IMR-90 (cell line): Measurements from ENCODE around the gene STARD10. TPM values are rescaled to one million over a fixed set of nuclear protein-coding genes. Genes with fewer than 3 reads are reported as not detected.

Source experiments
- ATAC-seq: fragments of 200-7000 bp; cut with Tn5 transposase; 2 replicates; pipeline ENCODE4 v1.9.1; 2020; ENCODE audit warnings: low read depth, mild to moderate bottlenecking, moderate library complexity
- BruUV-seq: library from RNA; stranded (reverse); fragments of 400-500 nt; replicated peaks from 2 replicates; lab custom pipeline; 2021; lab: Mats Ljungman, UMichigan
- CTCF ChIA-PET: fragments of 300-600 bp; formaldehyde crosslinking; extraction: SDS; loops from one replicate; lab custom pipeline; 2021; ENCODE audit warnings: antibody characterized with exemption; lab: Yijun Ruan, JAX
- POLR2A ChIA-PET: fragments of 300-600 bp; sonication (Branson Sonifier 250); formaldehyde crosslinking; loops from one replicate; lab custom pipeline; 2022; ENCODE audit warnings: antibody characterized with exemption; ENCODE audit not compliant: unreplicated experiment; lab: Charles Lee
- DNase-seq: peaks from one replicate; pipeline ENCODE4 v3.0.0; 2013
- H2AFZ ChIP-seq: replicated peaks from 2 replicates; pipeline ENCODE3; 2013; ENCODE audit warnings: low read length, mild to moderate bottlenecking; ENCODE audit not compliant: poor library complexity
- H2AK5ac ChIP-seq: 2 replicates; pipeline ENCODE4 v1.6.1; 2013; ENCODE audit warnings: low read depth, low read length, inconsistent platforms
- H2AK9ac ChIP-seq: replicated peaks from 2 replicates; pipeline ENCODE3; 2013; ENCODE audit warnings: mild to moderate bottlenecking, low read depth, low read length, moderate library complexity; ENCODE audit not compliant: poor library complexity
- H2BK120ac ChIP-seq: 2 replicates; pipeline ENCODE4 v1.6.1; 2013; ENCODE audit warnings: low read depth, low read length, inconsistent platforms
- H2BK15ac ChIP-seq: 3 replicates; pipeline ENCODE4 v1.6.1; 2013; ENCODE audit warnings: low read depth, low read length, inconsistent platforms
- H2BK20ac ChIP-seq: 2 replicates; pipeline ENCODE4 v1.6.1; 2013; ENCODE audit warnings: low read depth, mild to moderate bottlenecking, inconsistent platforms, low read length, moderate library complexity
- H2BK5ac ChIP-seq: 2 replicates; pipeline ENCODE4 v1.6.1; 2013; ENCODE audit warnings: mild to moderate bottlenecking, low read depth, low read length, inconsistent platforms; ENCODE audit not compliant: poor library complexity, severe bottlenecking
- H3K14ac ChIP-seq: replicated peaks from 2 replicates; pipeline ENCODE4 v1.6.1; 2013; ENCODE audit warnings: low read depth, low read length, inconsistent platforms
- H3K18ac ChIP-seq: 2 replicates; pipeline ENCODE4 v1.6.1; 2013; ENCODE audit warnings: low read depth, low read length, control low read depth
- H3K23ac ChIP-seq: 2 replicates; pipeline ENCODE4 v1.6.1; 2013; ENCODE audit warnings: low read depth, low read length, inconsistent platforms
- H3K27ac ChIP-seq: 2 replicates; pipeline ENCODE4 v1.5.1; 2013; ENCODE audit warnings: mild to moderate bottlenecking, control low read depth, low read length; ENCODE audit not compliant: insufficient read depth
- H3K27me3 ChIP-seq: 2 replicates; pipeline ENCODE4 v1.6.1; 2013; ENCODE audit warnings: low read length; ENCODE audit not compliant: control insufficient read depth, insufficient read depth
- H3K36me3 ChIP-seq: 2 replicates; pipeline ENCODE4 v1.6.1; 2013; ENCODE audit warnings: low read length, mixed read lengths; ENCODE audit not compliant: control insufficient read depth, insufficient read depth
- H3K4ac ChIP-seq: 2 replicates; pipeline ENCODE4 v1.6.1; 2013; ENCODE audit warnings: low read depth, low read length, inconsistent platforms
- H3K4me1 ChIP-seq: 2 replicates; pipeline ENCODE4 v1.6.1; 2013; ENCODE audit warnings: low read length, mixed read lengths; ENCODE audit not compliant: control insufficient read depth, insufficient read depth
- H3K4me2 ChIP-seq: 2 replicates; pipeline ENCODE4 v1.6.1; 2013; ENCODE audit warnings: low read depth, mild to moderate bottlenecking, control low read depth, low read length, moderate library complexity
- H3K4me3 ChIP-seq: 2 replicates; pipeline ENCODE4 v1.5.1; 2013; ENCODE audit warnings: low read depth, mild to moderate bottlenecking, control low read depth, low read length, moderate library complexity; ENCODE audit not compliant: insufficient read depth
- H3K56ac ChIP-seq: 2 replicates; pipeline ENCODE4 v1.6.1; 2013; ENCODE audit warnings: low read length, inconsistent platforms; ENCODE audit not compliant: insufficient read depth; ENCODE audit errors: extremely low read depth
- H3K79me1 ChIP-seq, 2 experiments: 2 replicates each; pipeline ENCODE4 v1.6.1; 2013; ENCODE audit warnings: low read length in 2 of 2, inconsistent platforms in 1 of 2, low read depth in 1 of 2
- H3K9ac ChIP-seq: 2 replicates; pipeline ENCODE4 v1.6.1; 2013; ENCODE audit warnings: low read depth, low read length, control low read depth
- H3K9me1 ChIP-seq: 2 replicates; pipeline ENCODE4 v1.6.1; 2013; ENCODE audit warnings: low read length, inconsistent platforms; ENCODE audit not compliant: insufficient read depth
- H3K9me3 ChIP-seq: 2 replicates; pipeline ENCODE4 v1.6.1; 2013; ENCODE audit warnings: low read length; ENCODE audit not compliant: control insufficient read depth, insufficient read depth
- H4K20me1 ChIP-seq: 2 replicates; pipeline ENCODE4 v1.6.1; 2013; ENCODE audit warnings: low read length, inconsistent platforms; ENCODE audit not compliant: insufficient read depth
- H4K5ac ChIP-seq: 2 replicates; pipeline ENCODE4 v1.6.1; 2013; ENCODE audit warnings: mild to moderate bottlenecking, low read depth, low read length, control low read depth
- H4K8ac ChIP-seq, 2 experiments: 2 replicates each; pipeline ENCODE4 v1.6.1; 2013; ENCODE audit warnings: low read depth in 2 of 2, low read length in 2 of 2, control low read depth in 1 of 2, inconsistent platforms in 1 of 2
- H4K91ac ChIP-seq: 2 replicates; pipeline ENCODE4 v1.6.1; 2013; ENCODE audit warnings: low read depth, low read length, inconsistent platforms; ENCODE audit not compliant: insufficient read depth
- BHLHE40 ChIP-seq: fragments of 150-350 bp; IDR thresholded peaks from 2 replicates; pipeline ENCODE4 v1.6.1; 2016; ENCODE audit warnings: mild to moderate bottlenecking, low read depth, low read length
- CHD1 ChIP-seq: IDR thresholded peaks from 2 replicates; pipeline ENCODE4 v1.6.1; 2012; ENCODE audit warnings: low read depth, low read length, improper control_type of control experiment
- FOS ChIP-seq: fragments of 150-350 bp; IDR thresholded peaks from 2 replicates; pipeline ENCODE4 v1.6.1; 2016; ENCODE audit warnings: low read depth, low read length
- MAZ ChIP-seq: IDR thresholded peaks from 2 replicates; pipeline ENCODE4 v1.6.1; 2012; ENCODE audit warnings: low read depth, mild to moderate bottlenecking, low read length, improper control_type of control experiment, moderate library complexity, borderline replicate concordance
- RAD21 ChIP-seq: IDR thresholded peaks from 2 replicates; pipeline ENCODE4 v1.6.1; 2012; ENCODE audit warnings: low read length, improper control_type of control experiment
- RFX5 ChIP-seq: IDR thresholded peaks from 2 replicates; pipeline ENCODE4 v1.8.0; 2012; ENCODE audit warnings: low read depth, mild to moderate bottlenecking, low read length, moderate library complexity
- USF2 ChIP-seq: fragments of 150-350 bp; IDR thresholded peaks from 2 replicates; pipeline ENCODE4 v1.6.1; 2017; ENCODE audit warnings: mild to moderate bottlenecking, antibody characterized with exemption, low read length, low read depth
- WGBS, 2 experiments: methylation state at CpG; one replicate each; pipeline versions ENCODE4 v1.1.5 to v1.1.7; 2013; ENCODE audit warnings: missing lambda C conversion rate in 2 of 2; ENCODE audit not compliant: insufficient read length in 1 of 2; ENCODE audit errors: extremely low coverage in 2 of 2; 5-methylcytosine and 5-hydroxymethylcytosine counted together
- dilution Hi-C: fragments of 300-500 bp; cut with HindIII; formaldehyde crosslinking; loops from one replicate; pipeline ENCODE4 v1.14.3; 2018; ENCODE audit warnings: low sequenced_read_pairs; ENCODE audit not compliant: unreplicated experiment
- in situ Hi-C: fragments of 300-500 bp; cut with MboI; formaldehyde crosslinking; loops from 3 replicates; pipeline ENCODE4 v1.14.3; 2019; ENCODE audit warnings: low sequenced_read_pairs, inconsistent platforms, mixed read lengths
- intact Hi-C: fragments of 100-400 bp; cut with micrococcal nuclease; formaldehyde crosslinking; loops from 2 replicates; pipeline ENCODE4 v1.10.0; 2022
- polyA plus RNA-seq, 3 experiments: library from polyadenylated mRNA; depleted of rRNA; stranded (reverse); fragments of >200 nt; gene quantifications; 2 replicates each; pipeline ENCODE4 v1.2.3, GENCODE V29; 2012; ENCODE audit warnings: low replicate concordance in 1 of 3
- total RNA-seq: library from RNA; depleted of rRNA; stranded (reverse); fragments of >200 nt; gene quantifications from 2 replicates; pipeline ENCODE4 v1.2.3, GENCODE V29; 2012

Gene STARD10
- total and polyA plus RNA-seq, 2 of the 4 experiments (the other 2 are of a cell fraction): 23.8 to 37.4 TPM

DNA sequence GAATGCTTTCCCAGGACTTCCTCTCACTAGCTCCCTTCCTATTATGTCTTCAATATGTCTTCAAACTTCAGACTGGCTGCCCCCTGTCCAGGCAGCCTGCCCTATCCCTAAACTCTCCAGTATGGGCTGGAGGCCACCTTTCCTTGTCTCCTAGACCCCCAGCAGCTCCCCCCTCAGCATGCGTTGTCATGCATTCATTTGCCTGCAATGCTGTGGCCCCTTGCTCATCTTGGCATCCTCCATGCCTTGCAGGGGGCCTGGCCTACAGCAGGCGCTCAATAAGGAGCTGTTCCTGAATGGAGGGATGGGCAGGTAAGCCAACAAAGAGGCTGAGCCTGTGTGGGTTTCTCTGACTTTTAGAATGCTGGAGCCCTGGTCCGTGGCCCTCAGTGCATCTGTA lies 25.3 kb downstream of the STARD10 start:
- no CpG with 5 or more reads among the region's 3 CpGs for WGBS, 2 experiments

More for the DNA sequence above, 25.3 kb downstream of the STARD10 start:
- Histone ChIP-seq H2AFZ (no peak overlapping the region), H2AK5ac (no peak overlapping the region), H2BK20ac (no peak overlapping the region), H4K5ac (no peak overlapping the region), H3K18ac (no peak overlapping the region), H4K8ac (no peak overlapping the region), H3K4me1 (peaks cover 24% of the 10 kb centered on the region), H2BK120ac (no peak overlapping the region), H3K79me1 (peaks cover 0 to 17% of the 10 kb centered on the region in 2 experiments; a peak in 2 of 4 replicates), H2BK15ac (no peak overlapping the region), H3K36me3 (no peaks in the 10 kb centered on the region), H4K20me1 (peaks cover 10% of the 10 kb centered on the region), H3K9me3 (no peaks in the 10 kb centered on the region), H3K14ac (no peak overlapping the region), H4K91ac (no peak overlapping the region), H3K23ac (no peak overlapping the region), H3K4me3 (no peak overlapping the region), H2AK9ac (no peak overlapping the region), H3K27me3 (no peaks in the 10 kb centered on the region), H3K4ac (no peak overlapping the region), H3K9ac (no peak overlapping the region), H3K56ac (no peak overlapping the region), H3K9me1 (peaks cover 8% of the 10 kb centered on the region; the same call in 1 of the 2 replicates), H3K27ac (no peak overlapping the region), H2BK5ac (no peak overlapping the region), H3K4me2 (no peak overlapping the region)
- ChIA-PET POLR2A (no interaction called here), CTCF (no interaction called here)
- intact Hi-C loops (no loop called here), in situ Hi-C loops (no loop called here), dilution Hi-C loops (no loop called here)
- no peak for TF ChIP-seq FOS
- TF ChIP-seq USF2: no peak
- no peak for TF ChIP-seq MAZ
- TF ChIP-seq RAD21: no peak
- TF ChIP-seq CHD1: no peak
- no peak for TF ChIP-seq RFX5
- no peak for TF ChIP-seq BHLHE40
- no peak for ATAC-seq
- BruUV-seq: no TSS peak
- DNase-seq: no peak
